NB4 (cell line): ENCODE measurements around the gene TRIM39.

ENCODE experiments used
- DNase-seq: peaks from one replicate; pipeline ENCODE4 v3.0.0; 2010; ENCODE audit warnings: low read depth
- H3K4me3 ChIP-seq: one replicate; pipeline ENCODE4 v1.5.1; 2011; ENCODE audit warnings: mild to moderate bottlenecking, low read depth, low read length, moderate library complexity
- CTCF ChIP-seq: IDR thresholded peaks from one replicate; pipeline ENCODE4 v1.5.1; 2012; ENCODE audit warnings: low read depth, low read length
- MYC ChIP-seq: IDR thresholded peaks from 2 replicates; pipeline ENCODE4 v1.6.1; 2011; ENCODE audit warnings: low read depth, low read length
- POLR2A ChIP-seq: IDR thresholded peaks from 2 replicates; pipeline ENCODE4 v1.6.1; 2011; ENCODE audit warnings: mild to moderate bottlenecking; ENCODE audit not compliant: insufficient read length; ENCODE audit errors: extremely low read depth
- TF ChIP-seq, protein P1 (sequence below): IDR thresholded peaks from 2 replicates; pipeline ENCODE4 v1.6.1; 2011; ENCODE audit warnings: low read depth, low read length

TRIM39 gene

GRCh38 chr6:30323806-30324205 is 2.9 kb upstream of the TRIM39 start:
- peak overlapping the region; percentile 37 for H3K4me3 ChIP-seq
- TF ChIP-seq CTCF (no peak), POLR2A (no peak), MYC (no peak)
- TF ChIP-seq, protein P1, sequence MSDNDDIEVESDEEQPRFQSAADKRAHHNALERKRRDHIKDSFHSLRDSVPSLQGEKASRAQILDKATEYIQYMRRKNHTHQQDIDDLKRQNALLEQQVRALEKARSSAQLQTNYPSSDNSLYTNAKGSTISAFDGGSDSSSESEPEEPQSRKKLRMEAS = no peak
- DNase-seq = peak; percentile 19

- peak overlapping the region; percentile 94 for H3K4me3 ChIP-seq
- TF ChIP-seq CTCF (no peak), POLR2A (no peak), MYC (no peak)
- TF ChIP-seq, protein P1 = no peak
- peak; percentile 75 for DNase-seq
Measured at GRCh38 chr6:30325150-30325872, 1.4 kb upstream of the TRIM39 start.

- H3K4me3 ChIP-seq = peak overlapping the region; percentile 94
- TF ChIP-seq MYC (peak; percentile 51; the same call in 1 of the 2 replicates), POLR2A (no peak)
- TF ChIP-seq, protein P1 = peak; percentile 94
- peak; percentile 72 for DNase-seq
Measured at GRCh38 chr6:30325873-30326525, 728 bp upstream of the TRIM39 start.

DNA sequence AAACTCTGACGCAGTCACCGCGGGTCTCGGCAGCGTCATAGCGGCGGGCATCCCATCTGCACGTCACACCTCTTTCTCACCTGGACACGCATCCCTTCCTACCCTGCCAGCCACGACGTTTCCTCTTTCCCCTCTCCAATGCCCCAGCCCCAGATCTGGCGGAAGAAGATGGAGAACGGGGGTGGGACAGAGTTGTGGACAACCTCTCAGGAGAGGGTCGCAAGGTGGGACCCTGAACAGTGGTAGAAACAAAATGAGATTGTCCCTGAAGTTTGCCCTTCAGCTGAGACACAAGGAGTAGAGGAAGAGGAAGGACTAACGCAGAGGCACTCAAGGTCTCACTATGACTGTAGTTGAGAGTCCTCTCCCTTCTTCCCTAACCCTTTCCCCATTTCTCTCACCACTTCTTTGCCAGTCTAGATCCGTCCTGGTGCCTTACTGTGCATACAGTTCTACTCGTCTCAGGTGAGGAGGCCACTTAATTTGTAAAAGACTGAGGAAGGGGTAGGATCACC is 562 bp downstream of the TRIM39 start:
- TF ChIP-seq POLR2A (no peak), CTCF (no peak), MYC (no peak)
- TF ChIP-seq, protein P1 = no peak
- H3K4me3 ChIP-seq = peak overlapping the region; percentile 94
- DNase-seq = no peak

- TF ChIP-seq, protein P1 = no peak
- TF ChIP-seq CTCF (no peak), POLR2A (no peak), MYC (no peak)
- H3K4me3 ChIP-seq = no peak overlapping the region
- no peak for DNase-seq
Measured at GRCh38 chr6:30328397-30328796, 1.7 kb downstream of the TRIM39 start.

DNA sequence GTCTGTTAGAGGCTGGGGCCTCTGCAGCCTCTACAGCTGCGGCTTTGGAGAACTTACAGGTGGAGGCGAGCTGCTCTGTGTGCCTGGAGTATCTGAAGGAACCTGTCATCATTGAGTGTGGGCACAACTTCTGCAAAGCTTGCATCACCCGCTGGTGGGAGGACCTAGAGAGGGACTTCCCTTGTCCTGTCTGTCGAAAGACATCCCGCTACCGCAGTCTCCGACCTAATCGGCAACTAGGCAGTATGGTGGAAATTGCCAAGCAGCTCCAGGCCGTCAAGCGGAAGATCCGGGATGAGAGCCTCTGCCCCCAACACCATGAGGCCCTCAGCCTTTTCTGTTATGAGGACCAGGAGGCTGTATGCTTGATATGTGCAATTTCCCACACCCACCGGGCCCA is 2.6 kb downstream of the TRIM39 start:
- no peak for TF ChIP-seq POLR2A
- TF ChIP-seq MYC = no peak
- TF ChIP-seq, protein P1 = no peak
- no peak for TF ChIP-seq CTCF
- no peak overlapping the region for H3K4me3 ChIP-seq
- peak; percentile 36 for DNase-seq
